NCI-H128 (cell line): ENCODE results near the gene FBXO46.
"Not testable (repeated sequence)": the region's sequence is repeated elsewhere in the genome, so short reads cannot be mapped to it uniquely, and the experiment has no call there.

Experiments used
- DNase-seq: peaks from one replicate; lab custom pipeline; 2025; ENCODE audit not compliant: unreplicated experiment; lab: John Stamatoyannopoulos, UW

The FBXO46 gene

GRCh38 chr19:45687599-45687998 is 43.1 kb downstream of the FBXO46 start:
- no peak for DNase-seq

GRCh38 chr19:45685045-45685444 is 45.7 kb downstream of the FBXO46 start:
- not testable (repeated sequence) for DNase-seq

GRCh38 chr19:45682908-45683307 is 47.8 kb downstream of the FBXO46 start:
- DNase-seq, result no peak

- no peak for DNase-seq
Measured at GRCh38 chr19:45682117-45682516, 48.6 kb downstream of the FBXO46 start.

- DNase-seq, result peak; percentile 73
Measured at GRCh38 chr19:45681391-45682015, 49.2 kb downstream of the FBXO46 start.

GRCh38 chr19:45677351-45678230 is 53.1 kb downstream of the FBXO46 start:
- DNase-seq, result peak; percentile 55

- DNase-seq, result no peak
Measured at GRCh38 chr19:45676851-45677263, 53.8 kb downstream of the FBXO46 start.

GRCh38 chr19:45674946-45675345 is 55.8 kb downstream of the FBXO46 start:
- no peak for DNase-seq

- DNase-seq, result no peak
Measured at GRCh38 chr19:45670670-45671453, 59.8 kb downstream of the FBXO46 start.

- no peak for DNase-seq
Measured at GRCh38 chr19:45668342-45668871, 62.3 kb downstream of the FBXO46 start.

- no peak for DNase-seq
Measured at GRCh38 chr19:45667620-45668341, 62.9 kb downstream of the FBXO46 start, which contains the start of gene GIPR. TSS of gene GIPR (plus strand) at chr19:45668221. CDS start at chr19:45669521, 1,300 bp downstream.

- DNase-seq, result no peak
Measured at GRCh38 chr19:45664575-45664974, 66.1 kb downstream of the FBXO46 start.

- DNase-seq, result no peak
Measured at GRCh38 chr19:45663800-45664199, 66.9 kb downstream of the FBXO46 start.

GRCh38 chr19:45660636-45661035 is 70.1 kb downstream of the FBXO46 start:
- no peak for DNase-seq
